Measurements from ENCODE around the gene TACR1. TPM values are rescaled to one million over a fixed set of nuclear protein-coding genes. Genes with fewer than 3 reads are reported as not detected.

TACR1 gene
- polyA plus RNA-seq, 1 of the 3 experiments (the other 2 are of a cell fraction) = under 0.01 TPM

DNA sequence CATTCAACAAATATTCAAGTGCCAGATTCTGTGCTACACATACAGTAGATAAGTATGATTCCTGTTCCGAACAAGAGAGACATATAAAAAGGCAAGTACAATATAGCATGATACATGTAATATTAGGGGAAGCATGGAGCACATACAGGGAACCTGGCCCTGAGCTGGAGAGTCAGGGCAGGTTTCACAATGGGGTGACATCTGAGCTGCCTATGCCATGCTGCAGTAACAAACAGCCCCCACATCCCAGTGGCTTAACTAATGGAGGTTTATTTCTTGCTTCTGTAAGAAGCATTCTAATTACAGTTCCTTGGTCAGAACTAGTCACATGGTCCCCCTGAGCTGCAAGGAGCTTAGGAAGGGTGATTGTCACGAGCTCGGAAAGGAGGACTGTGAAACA is 27.3 kb upstream of the TACR1 start:
- Histone ChIP-seq H3K9me2 (no peaks in the 10 kb centered on the region), H4K20me1 (ENCODE audit: insufficient read depth) (no peaks in the 10 kb centered on the region), H3K27me3 (ENCODE audit: insufficient read depth) (no peaks in the 10 kb centered on the region), H3K36me3 (replicated peaks in 1 of 2; ENCODE audit: control insufficient read depth in 1 of 2, insufficient read depth in 2 of 2, low read length in 1 of 2) (no peaks in the 10 kb centered on the region), H3K79me2 (ENCODE audit: insufficient read depth) (no peaks in the 10 kb centered on the region), H3K4me1 (ENCODE audit: control insufficient read depth in 1 of 2, insufficient read depth in 2 of 2, low read depth in 1 of 2, low read length in 1 of 2) (peaks cover 0 to 12% of the 10 kb centered on the region in 2 experiments; a peak in 1 of 4 replicates), H3K9me3 (no peaks in the 10 kb centered on the region), H3K4me2 (no peak overlapping the region), H2AFZ (ENCODE audit: low read depth) (no peak overlapping the region), H3F3A (replicated peaks; ENCODE audit: insufficient read depth) (no peaks in the 10 kb centered on the region), H3K4me3 (ENCODE audit: low read depth in 2 of 2, low read length in 1 of 2) (no peak overlapping the region), H3K27ac (ENCODE audit: low read depth in 2 of 2, low read length in 1 of 2) (no peak overlapping the region), H3K9ac (no peak overlapping the region)
- DNase-seq = no peak
- 90% methylated on average over 3 of the region's 3 CpGs for WGBS (ENCODE audit: low lambda C conversion rate)
- TF ChIP-seq EP300 (IDR thresholded peaks at IDR 0.05; ENCODE audit: borderline replicate concordance in 1 of 2, low read depth in 1 of 2, low read length in 1 of 2) (no peak), MXI1 (IDR thresholded peaks at IDR 0.05; ENCODE audit: low read depth, low read length) (no peak), TCF12 (IDR thresholded peaks at IDR 0.05) (no peak), ZBTB33 (IDR thresholded peaks at IDR 0.05; ENCODE audit: borderline replicate concordance, low read depth) (no peak), YY1 (IDR thresholded peaks at IDR 0.05; ENCODE audit: low read depth) (no peak), CHD2 (IDR thresholded peaks at IDR 0.05; ENCODE audit: low read length, partially characterized antibody) (no peak), RFX5 (IDR thresholded peaks at IDR 0.05; ENCODE audit: low read length) (no peak), POLR2AphosphoS5 (IDR thresholded peaks at IDR 0.05; ENCODE audit: low read depth, low read length) (no peak), SIN3A (IDR thresholded peaks at IDR 0.05; ENCODE audit: borderline replicate concordance, low read depth, low read length) (no peak), FOSL2 (IDR thresholded peaks at IDR 0.05; ENCODE audit: borderline replicate concordance, low read depth) (no peak), RCOR1 (IDR thresholded peaks at IDR 0.05; ENCODE audit: low read length) (no peak)
- TF ChIP-seq, protein P1, sequence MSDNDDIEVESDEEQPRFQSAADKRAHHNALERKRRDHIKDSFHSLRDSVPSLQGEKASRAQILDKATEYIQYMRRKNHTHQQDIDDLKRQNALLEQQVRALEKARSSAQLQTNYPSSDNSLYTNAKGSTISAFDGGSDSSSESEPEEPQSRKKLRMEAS (IDR thresholded peaks at IDR 0.05; ENCODE audit: low read depth) = no peak
- TF ChIP-seq, protein P2, sequence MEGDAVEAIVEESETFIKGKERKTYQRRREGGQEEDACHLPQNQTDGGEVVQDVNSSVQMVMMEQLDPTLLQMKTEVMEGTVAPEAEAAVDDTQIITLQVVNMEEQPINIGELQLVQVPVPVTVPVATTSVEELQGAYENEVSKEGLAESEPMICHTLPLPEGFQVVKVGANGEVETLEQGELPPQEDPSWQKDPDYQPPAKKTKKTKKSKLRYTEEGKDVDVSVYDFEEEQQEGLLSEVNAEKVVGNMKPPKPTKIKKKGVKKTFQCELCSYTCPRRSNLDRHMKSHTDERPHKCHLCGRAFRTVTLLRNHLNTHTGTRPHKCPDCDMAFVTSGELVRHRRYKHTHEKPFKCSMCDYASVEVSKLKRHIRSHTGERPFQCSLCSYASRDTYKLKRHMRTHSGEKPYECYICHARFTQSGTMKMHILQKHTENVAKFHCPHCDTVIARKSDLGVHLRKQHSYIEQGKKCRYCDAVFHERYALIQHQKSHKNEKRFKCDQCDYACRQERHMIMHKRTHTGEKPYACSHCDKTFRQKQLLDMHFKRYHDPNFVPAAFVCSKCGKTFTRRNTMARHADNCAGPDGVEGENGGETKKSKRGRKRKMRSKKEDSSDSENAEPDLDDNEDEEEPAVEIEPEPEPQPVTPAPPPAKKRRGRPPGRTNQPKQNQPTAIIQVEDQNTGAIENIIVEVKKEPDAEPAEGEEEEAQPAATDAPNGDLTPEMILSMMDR (IDR thresholded peaks at IDR 0.05) = no peak
- TF ChIP-seq, protein P3, sequence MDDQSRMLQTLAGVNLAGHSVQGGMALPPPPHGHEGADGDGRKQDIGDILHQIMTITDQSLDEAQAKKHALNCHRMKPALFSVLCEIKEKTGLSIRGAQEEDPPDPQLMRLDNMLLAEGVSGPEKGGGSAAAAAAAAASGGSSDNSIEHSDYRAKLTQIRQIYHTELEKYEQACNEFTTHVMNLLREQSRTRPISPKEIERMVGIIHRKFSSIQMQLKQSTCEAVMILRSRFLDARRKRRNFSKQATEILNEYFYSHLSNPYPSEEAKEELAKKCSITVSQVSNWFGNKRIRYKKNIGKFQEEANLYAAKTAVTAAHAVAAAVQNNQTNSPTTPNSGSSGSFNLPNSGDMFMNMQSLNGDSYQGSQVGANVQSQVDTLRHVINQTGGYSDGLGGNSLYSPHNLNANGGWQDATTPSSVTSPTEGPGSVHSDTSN (IDR thresholded peaks at IDR 0.05) = no peak
- ChIA-PET CTCF (no interaction called here), POLR2A (no interaction called here)
